ENCODE measurements around the gene KRTAP22-2. TPM values are rescaled to one million over a fixed set of nuclear protein-coding genes. Genes with fewer than 3 reads are reported as not detected.

Gene KRTAP22-2
- total and polyA plus RNA-seq, 2 donors (not counting 1 experiment from before 2014, with no cell fraction given), result not detected

DNA sequence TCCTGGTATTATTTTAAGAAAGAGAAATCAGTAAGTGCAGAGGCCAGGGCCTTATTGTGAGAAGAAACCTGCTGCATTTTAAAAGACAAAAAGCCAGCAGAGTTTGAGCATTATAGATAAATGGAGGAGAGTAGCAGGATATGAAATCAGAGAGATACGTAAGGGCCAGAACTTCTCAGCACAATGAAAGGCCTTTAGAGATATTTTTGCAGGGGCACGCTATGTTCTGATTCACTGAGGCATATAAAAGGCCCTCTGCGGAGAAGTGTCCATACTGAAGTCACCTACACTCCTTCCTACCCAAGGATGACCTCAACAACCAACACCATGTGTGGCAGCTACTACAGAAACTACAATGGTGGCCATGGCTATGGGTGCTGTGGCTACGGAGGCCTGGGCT lies 1.9 kb upstream of the KRTAP22-2 start, which contains the start of gene KRTAP6-3:
Gene KRTAP6-3, plus strand, starts transcription at position 301 of the 400 bp plus-strand sequence. Its CDS starts 6 bp downstream, at position 307.
- ATAC-seq (ENCODE audit: low read depth), result no peak
- intact Hi-C loops (cut with micrococcal nuclease), result no loop called here

DNA sequence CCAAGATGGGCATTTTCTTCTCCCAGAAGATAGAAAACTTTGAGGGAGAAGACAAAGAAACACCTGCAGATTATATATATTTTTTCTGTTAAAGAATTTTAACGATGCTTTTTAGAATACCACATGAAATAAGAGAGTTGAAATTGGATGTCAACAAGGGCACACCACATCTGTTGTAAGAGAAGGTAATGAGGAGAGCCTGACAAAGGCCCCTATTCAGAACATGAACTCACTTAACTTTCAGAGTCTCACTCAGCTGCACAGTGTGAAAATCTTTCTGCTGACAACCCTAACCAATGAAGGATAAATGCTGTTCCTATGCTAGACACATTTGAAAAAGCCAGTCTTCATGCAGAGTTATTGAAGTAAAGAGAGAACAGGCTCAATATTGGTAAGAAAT lies 7.3 kb downstream of the KRTAP22-2 start:
- H3K4me3 Mint-ChIP-seq, result no peak overlapping the region
- H3K27ac ChIP-seq (ENCODE audit: low read length in 2 of 2), result no peak overlapping the region
- POLR2A ChIA-PET, result no interaction called here

More for the DNA sequence above, 1.9 kb upstream of the KRTAP22-2 start, which contains the start of gene KRTAP6-3:
- Histone ChIP-seq H2AFZ (ENCODE audit: insufficient read depth, low read depth, low read length, poor library complexity, severe bottlenecking) (no peak within 1 kb of the TSS), H4K20me1 (ENCODE audit: control insufficient read depth, insufficient read depth, low read length, poor library complexity, severe bottlenecking) (no peaks in the 10 kb centered on the region), H3K27ac (ENCODE audit: low read length in 2 of 2) (no peak within 1 kb of the TSS), H3K9ac (ENCODE audit: low read length) (no peak within 1 kb of the TSS), H3K36me3 (replicated peaks in 1 of 2; ENCODE audit: control extremely low read depth in 1 of 2, control insufficient read depth in 1 of 2, extremely low read depth in 1 of 2, insufficient read depth in 2 of 2, low read length in 1 of 2) (no peaks in the 10 kb centered on the region), H3K4me1 (ENCODE audit: control insufficient read depth in 2 of 2, insufficient read depth in 2 of 2, low read length in 2 of 2) (no peaks in the 10 kb centered on the region), H3K79me2 (ENCODE audit: control insufficient read depth, insufficient read depth, low read length) (no peaks in the 10 kb centered on the region), H3K9me3 (ENCODE audit: control extremely low read depth in 1 of 3, control insufficient read depth in 2 of 3, insufficient read depth in 1 of 3, low read length in 2 of 3) (peaks cover 0 to 4% (median 3%) of the 10 kb centered on the region in 3 donors), H3K27me3 (replicated peaks in 1 of 4; ENCODE audit: control extremely low read depth in 1 of 4, control insufficient read depth in 3 of 4, insufficient read depth in 4 of 4, low read length in 3 of 4) (no peaks in the 10 kb centered on the region), H3K4me3 (ENCODE audit: control extremely low read depth in 1 of 5, extremely low read depth in 1 of 5, insufficient read depth in 1 of 5, low read depth in 2 of 5, low read length in 4 of 5) (no peak within 1 kb of the TSS), H3K4me2 (replicated peaks; ENCODE audit: low read depth, low read length, poor library complexity, severe bottlenecking) (no peak within 1 kb of the TSS)
- H3K4me1 Mint-ChIP-seq, result no peaks in the 10 kb centered on the region
- no peak within 1 kb of the TSS for H3K27ac Mint-ChIP-seq
- H3K27me3 Mint-ChIP-seq, result no peaks in the 10 kb centered on the region
- 94% methylated on average over 2 of the region's 4 CpGs for WGBS (ENCODE audit: insufficient coverage)
- POLR2A ChIA-PET, result no interaction called here
- CTCF ChIA-PET, result no interaction called here
- H3K9me3 Mint-ChIP-seq (ENCODE audit: insufficient read depth), result peaks cover 5% of the 10 kb centered on the region
- TF ChIP-seq EZH2 (IDR thresholded peaks at IDR 0.05; ENCODE audit: borderline replicate concordance, insufficient read depth, low read depth, low read length, poor library complexity, severe bottlenecking) (no peak), CTCF (IDR thresholded peaks at IDR 0.05) (no peak)
- no peak for DNase-seq
- no peak within 1 kb of the TSS for H3K4me3 Mint-ChIP-seq

More for the DNA sequence above, 7.3 kb downstream of the KRTAP22-2 start:
- no peaks in the 10 kb centered on the region for H3K79me2 ChIP-seq (ENCODE audit: control insufficient read depth, insufficient read depth, low read length)
- DNase-seq, result no peak
- Mint-ChIP-seq H3K27me3 (no peaks in the 10 kb centered on the region), H3K4me1 (no peaks in the 10 kb centered on the region), H3K27ac (no peak overlapping the region), H3K9me3 (ENCODE audit: insufficient read depth) (peaks cover 3% of the 10 kb centered on the region)
- H2AFZ ChIP-seq (ENCODE audit: insufficient read depth, low read depth, low read length, poor library complexity, severe bottlenecking), result no peak overlapping the region
- no CpG with 5 or more reads among the region's 1 CpG for WGBS (ENCODE audit: insufficient coverage)
- H4K20me1 ChIP-seq (ENCODE audit: control insufficient read depth, insufficient read depth, low read length, poor library complexity, severe bottlenecking), result no peaks in the 10 kb centered on the region
- H3K9me3 ChIP-seq (ENCODE audit: control extremely low read depth in 1 of 3, control insufficient read depth in 2 of 3, insufficient read depth in 1 of 3, low read length in 2 of 3), result no peaks in the 10 kb centered on the region
- no peak overlapping the region for H3K4me2 ChIP-seq (replicated peaks; ENCODE audit: low read depth, low read length, poor library complexity, severe bottlenecking)
- H3K9ac ChIP-seq (ENCODE audit: low read length), result no peak overlapping the region
- no peak overlapping the region for H3K4me3 ChIP-seq (ENCODE audit: control extremely low read depth in 1 of 5, extremely low read depth in 1 of 5, insufficient read depth in 1 of 5, low read depth in 2 of 5, low read length in 4 of 5)
- CTCF ChIA-PET, result no interaction called here
- TF ChIP-seq EZH2 (IDR thresholded peaks at IDR 0.05; ENCODE audit: borderline replicate concordance, insufficient read depth, low read depth, low read length, poor library complexity, severe bottlenecking), result no peak
- no peak for TF ChIP-seq CTCF (IDR thresholded peaks at IDR 0.05)
- intact Hi-C loops (cut with micrococcal nuclease), result no loop called here
- ATAC-seq (ENCODE audit: low read depth), result no peak
- no peaks in the 10 kb centered on the region for H3K4me1 ChIP-seq (ENCODE audit: control insufficient read depth in 2 of 2, insufficient read depth in 2 of 2, low read length in 2 of 2)
- no peaks in the 10 kb centered on the region for H3K36me3 ChIP-seq (replicated peaks in 1 of 2; ENCODE audit: control extremely low read depth in 1 of 2, control insufficient read depth in 1 of 2, extremely low read depth in 1 of 2, insufficient read depth in 2 of 2, low read length in 1 of 2)
- H3K27me3 ChIP-seq (replicated peaks in 1 of 4; ENCODE audit: control extremely low read depth in 1 of 4, control insufficient read depth in 3 of 4, insufficient read depth in 4 of 4, low read length in 3 of 4), result no peaks in the 10 kb centered on the region

Data from B cell (primary cell).